ENCODE results near the gene OBSCN.

GRCh38 chr1:228302086-228302485 is 94.2 kb downstream of the OBSCN start:
- TF ChIP-seq CTCF (conservative IDR thresholded peaks at IDR 0.05 in 1 of 2, IDR thresholded peaks at IDR 0.05 in 1 of 2; ENCODE audit: extremely low read depth in 1 of 2, insufficient read depth in 1 of 2, low read depth in 1 of 2, low read length in 2 of 2) (no peak), EZH2 (IDR thresholded peaks at IDR 0.05; ENCODE audit: borderline replicate concordance, low read length) (no peak)

Data from mammary epithelial cell (primary cell).